MCF 10A (cell line): ENCODE measurements around the gene GDAP2. TPM values are rescaled to one million over a fixed set of nuclear protein-coding genes. Genes with fewer than 3 reads are reported as not detected.
A peak's percentile ranks its signal among the peaks of the same experiment; 100 is the strongest.

ENCODE experiments used
- BruUV-seq: library from RNA; stranded (reverse); fragments of 400-500 nt; replicated peaks from 2 replicates; lab custom pipeline; 2021; lab: Mats Ljungman, UMichigan
- CTCF ChIA-PET: fragments of 300-600 bp; sonication (Branson Sonifier 250); formaldehyde crosslinking; extraction: SDS; loops from one replicate; lab custom pipeline; 2021; ENCODE audit warnings: antibody characterized with exemption, inconsistent platforms; lab: Yijun Ruan, JAX
- POLR2A ChIA-PET: fragments of 300-600, 350-650 bp; sonication (Branson Sonifier 250); formaldehyde crosslinking; extraction: SDS; loops from one replicate; lab custom pipeline; 2020; ENCODE audit warnings: antibody characterized with exemption, inconsistent platforms; lab: Yijun Ruan, JAX
- DNase-seq: peaks from one replicate; pipeline ENCODE4 v3.0.0-alpha.2; 2018; ENCODE audit not compliant: unreplicated experiment
- H3K27ac Mint-ChIP-seq: one replicate; pipeline ENCODE4 v1.8.0; 2022; ENCODE audit warnings: mild to moderate bottlenecking, low read depth, mixed read lengths; ENCODE audit not compliant: unreplicated experiment
- H3K27me3 Mint-ChIP-seq: one replicate; pipeline ENCODE4 v1.8.0; 2022; ENCODE audit warnings: mixed read lengths; ENCODE audit not compliant: insufficient read depth, unreplicated experiment
- H3K36me3 Mint-ChIP-seq: one replicate; pipeline ENCODE4 v1.8.0; 2022; ENCODE audit warnings: mild to moderate bottlenecking, moderate library complexity, mixed read lengths; ENCODE audit not compliant: insufficient read depth, unreplicated experiment
- H3K4me1 Mint-ChIP-seq: one replicate; pipeline ENCODE4 v1.8.0; 2022; ENCODE audit warnings: mixed read lengths; ENCODE audit not compliant: insufficient read depth, unreplicated experiment
- H3K4me3 Mint-ChIP-seq: one replicate; pipeline ENCODE4 v1.8.0; 2022; ENCODE audit warnings: mild to moderate bottlenecking, moderate library complexity, mixed read lengths; ENCODE audit not compliant: unreplicated experiment
- H3K9me3 Mint-ChIP-seq: one replicate; pipeline ENCODE4 v1.8.0; 2022; ENCODE audit warnings: mixed read lengths; ENCODE audit not compliant: unreplicated experiment
- intact Hi-C: fragments of 100-400 bp; cut with micrococcal nuclease; formaldehyde crosslinking; loops from 2 replicates; pipeline ENCODE4 v1.14.1; 2022
- total RNA-seq: library from RNA; stranded (reverse); gene quantifications from 2 replicates; pipeline ENCODE4 v1.2.3, GENCODE V29; 2022
- TF ChIP-seq, protein P1 (sequence below): fragments of 200-600 bp; IDR thresholded peaks from one replicate; pipeline ENCODE4 v1.8.0; 2022; ENCODE audit warnings: antibody characterized with exemption, mild to moderate bottlenecking; ENCODE audit not compliant: unreplicated experiment

The GDAP2 gene
- total RNA-seq, 1 experiment from 2014 or later: 27.3 TPM

DNA sequence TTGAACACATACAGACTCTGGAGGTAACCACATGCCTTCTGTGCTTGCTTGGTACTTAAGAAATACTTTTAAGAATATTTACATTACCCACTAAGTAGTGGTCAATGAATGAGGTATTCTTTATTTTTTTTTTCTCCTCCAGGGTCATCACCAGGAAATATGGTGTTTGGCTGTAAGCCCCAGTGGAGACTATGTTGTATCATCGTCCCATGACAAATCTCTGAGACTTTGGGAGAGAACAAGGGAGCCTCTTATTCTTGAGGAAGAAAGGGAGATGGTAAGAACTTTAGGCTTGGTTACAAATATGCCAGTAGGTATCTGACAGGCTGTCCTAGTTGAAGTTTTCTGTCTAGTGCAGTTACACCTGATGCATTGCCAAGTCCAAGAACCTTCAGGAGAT lies 23.0 kb upstream of the GDAP2 start:
- Mint-ChIP-seq H3K27ac (no peak overlapping the region), H3K36me3 (peaks cover 92% of the 10 kb centered on the region), H3K4me3 (no peak overlapping the region), H3K4me1 (no peaks in the 10 kb centered on the region), H3K27me3 (no peaks in the 10 kb centered on the region), H3K9me3 (no peaks in the 10 kb centered on the region)
- POLR2A ChIA-PET: interaction anchor here (0.8 to 5.6 kb wide), 2 partner anchors 9 to 22 kb away, joined by 4 to 28 read pairs; partner anchors contain the start of genes GDAP2 and WDR3
- TF ChIP-seq, protein P1, sequence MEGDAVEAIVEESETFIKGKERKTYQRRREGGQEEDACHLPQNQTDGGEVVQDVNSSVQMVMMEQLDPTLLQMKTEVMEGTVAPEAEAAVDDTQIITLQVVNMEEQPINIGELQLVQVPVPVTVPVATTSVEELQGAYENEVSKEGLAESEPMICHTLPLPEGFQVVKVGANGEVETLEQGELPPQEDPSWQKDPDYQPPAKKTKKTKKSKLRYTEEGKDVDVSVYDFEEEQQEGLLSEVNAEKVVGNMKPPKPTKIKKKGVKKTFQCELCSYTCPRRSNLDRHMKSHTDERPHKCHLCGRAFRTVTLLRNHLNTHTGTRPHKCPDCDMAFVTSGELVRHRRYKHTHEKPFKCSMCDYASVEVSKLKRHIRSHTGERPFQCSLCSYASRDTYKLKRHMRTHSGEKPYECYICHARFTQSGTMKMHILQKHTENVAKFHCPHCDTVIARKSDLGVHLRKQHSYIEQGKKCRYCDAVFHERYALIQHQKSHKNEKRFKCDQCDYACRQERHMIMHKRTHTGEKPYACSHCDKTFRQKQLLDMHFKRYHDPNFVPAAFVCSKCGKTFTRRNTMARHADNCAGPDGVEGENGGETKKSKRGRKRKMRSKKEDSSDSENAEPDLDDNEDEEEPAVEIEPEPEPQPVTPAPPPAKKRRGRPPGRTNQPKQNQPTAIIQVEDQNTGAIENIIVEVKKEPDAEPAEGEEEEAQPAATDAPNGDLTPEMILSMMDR: no peak
- DNase-seq: no peak
- no TSS peak for BruUV-seq
- intact Hi-C loops: no loop called here
- CTCF ChIA-PET: no interaction called here

DNA sequence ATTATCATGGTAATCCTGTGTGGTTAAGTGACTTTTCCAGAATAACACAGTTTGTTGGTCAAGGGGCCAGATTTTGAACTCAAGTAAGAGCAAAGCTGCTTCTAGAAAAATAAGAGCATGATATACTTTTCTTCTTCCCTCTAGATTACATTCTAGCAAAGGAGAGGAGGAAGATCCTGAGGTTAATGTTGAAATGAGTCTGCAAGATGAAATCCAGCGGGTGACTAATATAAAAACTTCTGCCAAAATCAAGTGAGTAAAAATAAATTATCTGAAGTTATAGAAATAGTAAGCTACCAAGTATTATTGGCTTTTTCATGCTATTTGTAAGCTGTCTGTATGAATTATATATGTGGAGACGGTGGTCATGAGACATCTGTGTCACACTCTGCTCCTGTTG lies 12.9 kb upstream of the GDAP2 start:
- no peaks in the 10 kb centered on the region for H3K9me3 Mint-ChIP-seq
- no peak overlapping the region for H3K4me3 Mint-ChIP-seq
- no TSS peak for BruUV-seq
- H3K27me3 Mint-ChIP-seq: no peaks in the 10 kb centered on the region
- TF ChIP-seq, protein P1: no peak
- ChIA-PET POLR2A (interaction anchor here (2.5 kb wide), 1 partner anchor 10 kb away, joined by 15 read pairs; no protein-coding TSS in a partner anchor), CTCF (interaction anchor here (0.7 kb wide), 1 partner anchor 18 kb away, joined by 3 read pairs; no protein-coding TSS in a partner anchor)
- peaks cover 97% of the 10 kb centered on the region for H3K36me3 Mint-ChIP-seq
- H3K27ac Mint-ChIP-seq: no peak overlapping the region
- intact Hi-C loops: no loop called here
- DNase-seq: no peak
- H3K4me1 Mint-ChIP-seq: no peaks in the 10 kb centered on the region

DNA sequence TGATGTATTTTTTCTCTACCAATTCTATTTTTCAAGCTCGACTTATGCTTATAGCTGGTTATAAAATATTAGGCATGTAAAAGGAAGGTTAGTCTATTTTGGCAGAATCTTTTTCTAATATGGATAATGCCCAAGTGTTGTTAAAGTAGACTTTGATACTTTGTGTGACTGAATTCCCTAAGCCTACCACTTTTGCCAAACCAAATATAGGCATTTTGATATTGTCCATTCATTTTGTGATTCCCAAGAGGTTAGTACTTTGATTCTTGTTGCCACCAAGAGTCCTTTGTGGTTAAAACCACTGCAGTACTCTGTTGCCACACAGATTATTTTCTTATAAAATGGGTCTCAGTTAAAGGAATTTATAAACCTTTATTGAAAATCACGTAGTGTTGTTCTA lies 4.3 kb upstream of the GDAP2 start:
- DNase-seq: no peak
- ChIA-PET CTCF (interaction anchor here (0.7 to 0.9 kb wide), 2 partner anchors 10 to 1436 kb away, joined by 3 to 5 read pairs; no protein-coding TSS in a partner anchor), POLR2A (interaction anchor here (1.2 to 3.3 kb wide), 2 partner anchors 9 kb away, joined by 4 to 15 read pairs; no protein-coding TSS in a partner anchor)
- Mint-ChIP-seq H3K4me1 (peaks cover 17% of the 10 kb centered on the region), H3K36me3 (peaks cover 50% of the 10 kb centered on the region), H3K4me3 (no peak overlapping the region), H3K27me3 (no peaks in the 10 kb centered on the region), H3K9me3 (no peaks in the 10 kb centered on the region), H3K27ac (no peak overlapping the region)
- TF ChIP-seq, protein P1: no peak
- intact Hi-C loops: no loop called here
- BruUV-seq: no TSS peak

DNA sequence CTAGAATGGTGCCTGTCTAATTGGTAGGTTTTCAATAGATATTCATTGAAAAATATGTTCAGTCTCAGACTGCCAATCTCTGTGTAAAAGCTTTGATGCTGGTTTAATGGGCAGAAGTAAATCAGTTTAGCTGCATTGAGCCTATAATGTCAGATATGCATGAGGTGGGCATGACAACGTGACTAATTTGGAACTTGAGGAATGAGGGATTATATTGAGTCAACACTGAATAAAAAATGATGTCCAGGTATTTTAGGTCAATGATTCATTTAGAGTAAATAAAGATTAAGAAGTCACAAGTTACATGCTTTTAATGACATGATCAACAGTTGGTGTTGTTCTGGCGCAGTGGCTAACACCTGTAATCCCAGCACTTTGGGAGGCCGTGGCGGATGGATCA lies 3.2 kb upstream of the GDAP2 start:
- DNase-seq: no peak
- H3K4me1 Mint-ChIP-seq: peaks cover 23% of the 10 kb centered on the region
- ChIA-PET CTCF (no interaction called here), POLR2A (interaction anchor here (1.0 to 3.3 kb wide), 2 partner anchors 11 to 21 kb away, joined by 3 to 15 read pairs; no protein-coding TSS in a partner anchor)
- TF ChIP-seq, protein P1: no peak
- intact Hi-C loops: no loop called here
- peak overlapping the region; percentile 89 for H3K4me3 Mint-ChIP-seq
- peaks cover 38% of the 10 kb centered on the region for H3K36me3 Mint-ChIP-seq
- H3K27ac Mint-ChIP-seq: peak overlapping the region; percentile 78
- BruUV-seq: no TSS peak
- H3K27me3 Mint-ChIP-seq: no peaks in the 10 kb centered on the region
- H3K9me3 Mint-ChIP-seq: no peaks in the 10 kb centered on the region
